ENCODE measurements around the gene BPIFB6. TPM values are rescaled to one million over a fixed set of nuclear protein-coding genes. Genes with fewer than 3 reads are reported as not detected.

The BPIFB6 gene
- total RNA-seq, 2 donors from 2014 or later, result not detected

DNA sequence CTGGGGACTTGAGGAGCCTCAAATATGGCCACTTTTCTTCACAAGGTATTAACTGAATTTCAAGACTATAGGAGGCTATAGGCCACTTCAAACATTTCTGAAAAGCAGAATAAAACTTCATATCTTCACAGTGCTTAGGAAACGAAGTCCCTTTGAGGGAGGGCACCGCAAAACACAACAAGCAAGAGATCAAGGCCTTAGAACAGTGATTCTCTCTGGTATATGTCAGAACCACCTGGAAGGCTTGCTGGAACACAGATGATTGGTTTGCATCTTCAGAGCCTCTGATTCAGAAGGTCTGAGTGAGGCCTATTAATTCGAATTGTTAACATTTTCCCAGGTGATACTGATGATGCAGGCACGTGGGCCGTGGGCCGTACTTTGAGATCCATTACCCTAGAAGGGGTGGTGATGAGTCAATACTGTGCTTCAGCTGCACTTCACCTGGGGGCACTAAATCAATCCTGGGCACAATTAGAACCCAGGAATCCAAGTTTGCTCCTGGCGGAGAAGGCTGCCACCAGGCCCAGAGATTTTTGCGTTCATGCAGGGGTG is 37.9 kb upstream of the BPIFB6 start:
- H3K27ac Mint-ChIP-seq, result no peak overlapping the region
- ATAC-seq (peak in 1 of 2 donors; percentile 40), DNase-seq (ENCODE audit: low spot score in 2 of 2) (no peak)
- H3K36me3 Mint-ChIP-seq, result peaks cover 16% of the 10 kb centered on the region in 2 donors
- peaks cover 21 to 24% of the 10 kb centered on the region in 2 donors for H3K9me3 Mint-ChIP-seq

DNA sequence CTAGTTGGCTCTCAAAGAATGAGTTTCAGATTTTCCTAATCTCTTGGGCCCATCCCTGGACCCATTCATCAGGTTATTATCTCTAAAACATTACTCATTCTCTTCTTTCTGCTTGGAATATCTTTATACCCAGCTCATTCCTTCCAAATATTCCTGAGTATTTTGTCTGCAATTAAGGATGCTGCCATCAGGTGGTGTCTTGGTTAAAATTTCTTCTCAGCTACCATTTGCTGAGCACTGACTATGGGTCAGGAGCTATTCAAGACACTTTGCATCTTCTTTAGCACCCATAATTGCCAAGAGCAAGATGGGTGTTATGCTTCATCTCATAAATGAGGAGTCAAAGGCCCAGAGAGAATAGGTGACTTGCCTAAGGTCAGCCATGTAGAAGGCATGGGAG is 35.6 kb upstream of the BPIFB6 start:
- no peak overlapping the region for H3K27ac Mint-ChIP-seq
- DNase-seq (ENCODE audit: low spot score in 2 of 2), result no peak
- H3K9me3 Mint-ChIP-seq, result peaks cover 21 to 24% of the 10 kb centered on the region in 2 donors
- peaks cover 16% of the 10 kb centered on the region in 2 donors for H3K36me3 Mint-ChIP-seq
- no peak for ATAC-seq

DNA sequence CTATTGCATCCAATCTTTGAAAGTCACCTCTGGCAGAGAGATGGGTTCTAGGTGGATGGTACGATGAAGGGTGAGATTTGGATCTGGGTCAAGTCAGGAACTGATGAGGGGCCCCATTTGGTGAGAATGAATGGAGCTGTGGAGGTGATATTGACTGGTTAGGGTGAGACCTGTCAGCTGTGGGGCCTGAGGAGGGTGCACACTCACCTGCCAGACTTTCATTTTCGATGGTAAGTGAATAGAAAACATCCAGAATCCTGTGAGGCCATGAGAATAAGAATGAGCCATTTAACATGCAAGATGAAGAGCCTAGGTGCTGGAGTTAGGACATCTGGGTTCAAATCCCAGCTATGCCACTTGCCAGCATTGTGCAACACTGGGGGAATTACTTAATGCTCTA is 34.0 kb upstream of the BPIFB6 start:
- H3K9me3 Mint-ChIP-seq, result peaks cover 21 to 24% of the 10 kb centered on the region in 2 donors
- H3K36me3 Mint-ChIP-seq, result peaks cover 16% of the 10 kb centered on the region in 2 donors
- no peak for ATAC-seq
- peak overlapping the region in 1 of 2 donors; percentile 38 for H3K27ac Mint-ChIP-seq
- no peak for DNase-seq (ENCODE audit: low spot score in 2 of 2)

DNA sequence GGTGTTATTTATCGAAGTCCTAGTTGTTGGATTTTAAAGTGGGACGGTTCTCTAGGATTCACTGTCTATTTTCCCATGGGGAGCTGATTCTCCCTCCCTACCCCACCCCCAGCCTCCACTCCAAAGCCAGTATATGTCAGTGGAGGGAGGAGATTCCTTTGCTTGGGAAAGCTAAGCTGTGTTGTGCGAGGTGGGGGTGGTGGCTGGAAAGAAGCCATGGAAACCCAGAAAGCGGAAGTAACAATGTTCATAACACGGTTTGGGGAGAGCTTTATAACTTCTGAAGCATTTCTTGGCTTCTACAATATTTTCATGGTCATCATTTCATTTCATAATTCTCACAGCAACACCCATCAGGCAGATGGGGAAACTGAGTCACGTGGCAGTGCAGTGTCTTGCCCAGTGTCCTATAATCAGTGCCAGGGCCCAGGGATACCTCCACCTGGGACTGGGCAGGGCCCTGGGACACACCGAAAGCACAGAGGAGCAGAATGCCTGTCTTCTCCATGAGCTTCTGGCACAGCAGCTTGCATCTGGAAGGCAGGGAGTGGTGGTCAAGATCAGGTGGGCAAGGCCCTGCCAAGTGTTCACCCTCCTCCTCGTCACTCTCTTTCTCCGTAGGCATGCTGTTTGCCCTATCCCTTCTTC is 31.7 kb upstream of the BPIFB6 start:
- ATAC-seq (no peak), DNase-seq (ENCODE audit: low spot score in 2 of 2) (no peak)
- Mint-ChIP-seq H3K9me3 (peaks cover 16 to 19% of the 10 kb centered on the region in 2 donors), H3K36me3 (peaks cover 6% of the 10 kb centered on the region in 2 donors), H3K27ac (peak overlapping the region in 1 of 2 donors; percentile 55)

DNA sequence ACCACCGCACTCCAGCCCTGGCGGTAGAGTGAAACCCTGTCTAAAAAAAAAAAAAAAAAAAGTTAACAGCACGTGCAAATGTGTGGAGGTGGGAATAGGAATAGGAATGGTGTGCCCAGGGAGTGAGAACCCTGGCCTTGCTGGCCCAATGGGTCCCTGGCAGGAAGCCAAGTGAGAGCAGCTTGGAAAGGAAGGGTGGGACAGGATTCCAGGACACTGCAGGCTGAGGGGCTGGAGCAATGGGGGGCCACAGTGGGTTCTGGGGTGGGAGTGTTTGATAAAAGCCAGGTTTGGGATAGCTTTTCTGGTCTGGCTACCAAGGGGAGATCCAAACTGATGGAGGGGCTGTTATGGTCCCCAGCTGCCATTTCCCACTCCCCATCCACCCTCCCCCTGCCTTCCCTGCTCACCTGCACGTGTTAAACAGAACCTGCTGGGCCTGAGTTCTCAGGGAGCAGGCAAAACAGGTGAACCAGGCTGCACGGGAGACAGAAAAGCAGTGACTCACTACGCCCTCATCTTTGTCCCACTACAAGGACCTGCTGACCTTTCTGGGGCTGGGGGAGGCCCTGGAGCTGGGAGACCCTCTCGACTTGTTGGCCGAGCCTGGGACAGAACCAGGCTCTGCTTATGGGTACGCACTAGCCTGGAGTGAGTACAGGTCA is 30.5 kb upstream of the BPIFB6 start:
- H3K9me3 Mint-ChIP-seq, result peaks cover 14% of the 10 kb centered on the region in 2 donors
- DNase-seq (ENCODE audit: low spot score in 2 of 2), result no peak
- H3K36me3 Mint-ChIP-seq, result no peaks in the 10 kb centered on the region
- H3K27ac Mint-ChIP-seq, result peak overlapping the region; percentile 55 to 73
- ATAC-seq, result no peak

DNA sequence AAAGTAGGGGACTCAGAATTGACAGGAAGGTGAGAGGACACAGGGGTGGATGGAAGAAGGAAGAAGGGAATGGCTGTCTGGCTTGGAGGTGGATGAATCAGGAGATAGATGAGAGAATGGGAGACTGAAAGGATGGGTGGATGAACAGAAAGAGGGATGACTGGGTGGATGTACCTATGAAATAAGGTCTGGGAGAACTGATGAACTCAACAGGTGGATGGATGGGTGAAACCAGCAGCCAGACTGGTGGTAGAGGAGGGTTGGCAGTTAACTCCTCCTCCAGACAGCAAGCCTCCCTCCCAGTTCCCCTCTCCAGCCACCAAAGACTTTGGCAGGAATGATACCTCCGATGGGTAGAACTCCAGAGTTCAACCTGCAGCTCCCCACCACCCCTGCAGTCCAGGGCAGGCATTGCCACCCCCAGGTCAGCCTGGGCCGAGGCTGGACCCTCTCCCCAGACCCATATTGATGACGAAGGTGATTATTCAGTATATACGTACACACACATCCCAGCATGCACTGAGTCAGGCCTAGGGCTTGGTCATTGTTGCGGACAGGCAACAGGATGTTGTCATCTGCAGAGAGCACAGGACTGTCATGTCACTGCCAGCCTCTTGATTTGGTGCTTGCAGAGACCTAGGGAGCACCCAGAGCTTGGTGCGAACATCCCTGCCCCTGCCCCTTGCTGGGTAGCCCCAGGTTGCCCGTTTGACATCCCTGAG is 29.2 kb upstream of the BPIFB6 start:
- DNase-seq (ENCODE audit: low spot score in 2 of 2) (no peak), ATAC-seq (peak in 1 of 2 donors; percentile 11)
- Mint-ChIP-seq H3K27ac (peak overlapping the region; percentile 73 to 82), H3K36me3 (no peaks in the 10 kb centered on the region), H3K9me3 (peaks cover 5 to 8% of the 10 kb centered on the region in 2 donors)

DNA sequence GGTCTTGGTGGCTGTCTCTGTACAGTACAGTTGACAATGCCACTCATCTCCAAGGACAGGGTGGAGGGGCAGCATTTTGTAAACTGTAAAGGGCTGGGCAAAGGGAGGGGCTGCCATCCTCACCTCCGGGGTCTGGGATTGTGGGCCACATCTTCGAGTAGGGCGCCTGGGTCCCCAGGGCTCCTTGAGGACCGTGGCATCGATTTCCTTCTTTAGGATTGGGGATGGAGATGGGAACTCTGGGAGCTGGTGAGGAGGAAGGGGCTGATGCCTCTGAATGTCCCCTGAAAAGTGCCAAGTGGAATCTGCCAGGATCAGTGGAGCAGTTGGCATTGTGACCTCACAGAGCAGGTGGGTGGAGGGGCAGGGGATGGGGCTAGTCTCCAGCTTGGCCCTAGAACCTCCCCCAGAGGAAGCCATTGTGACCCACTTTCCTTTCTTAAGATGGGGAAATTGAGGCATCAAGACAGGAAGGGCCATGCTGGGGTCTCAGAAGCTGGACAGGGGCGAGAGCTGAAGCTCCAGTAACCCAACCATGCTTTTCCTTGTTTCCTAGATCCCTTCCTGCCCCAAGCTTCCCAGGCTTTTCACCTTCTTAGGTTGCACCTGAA is 27.2 kb upstream of the BPIFB6 start, which contains the start of gene SUN5:
TSS of gene SUN5 (minus strand) at position 293 of the 611 bp plus-strand sequence. CDS start at position 200, 93 bp downstream.
- no peak for DNase-seq (ENCODE audit: low spot score in 2 of 2)
- H3K9me3 Mint-ChIP-seq, result peaks cover 0 to 4% of the 10 kb centered on the region in 2 donors
- peak within 1 kb of the TSS in 1 of 2 donors; percentile 48 for H3K27ac Mint-ChIP-seq
- no peak for ATAC-seq
- no peaks in the 10 kb centered on the region for H3K36me3 Mint-ChIP-seq

DNA sequence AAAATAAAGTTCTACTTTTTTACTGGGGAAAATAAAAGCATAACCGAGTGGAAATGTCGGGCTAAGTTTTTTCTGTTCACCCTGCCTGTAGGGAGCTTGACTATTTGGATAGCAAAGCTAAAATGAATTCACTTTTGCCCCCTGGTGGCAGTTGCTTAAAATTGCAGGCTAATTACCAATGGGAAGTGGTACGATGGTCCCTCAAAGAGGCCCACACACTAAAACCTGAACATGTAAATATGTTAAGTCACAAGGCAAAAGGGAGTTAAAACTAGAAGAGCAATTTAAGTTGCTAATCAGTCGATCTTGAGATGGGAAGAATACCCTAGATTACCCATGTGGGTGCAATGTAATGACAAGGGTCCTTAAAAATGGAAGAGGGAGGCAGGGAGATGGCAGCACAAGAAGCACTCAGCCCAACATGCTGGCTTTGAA is 26.3 kb upstream of the BPIFB6 start:
- ATAC-seq, result peak in 1 of 2 donors; percentile 76
- H3K27ac Mint-ChIP-seq, result peak overlapping the region in 1 of 2 donors; percentile 48

DNA sequence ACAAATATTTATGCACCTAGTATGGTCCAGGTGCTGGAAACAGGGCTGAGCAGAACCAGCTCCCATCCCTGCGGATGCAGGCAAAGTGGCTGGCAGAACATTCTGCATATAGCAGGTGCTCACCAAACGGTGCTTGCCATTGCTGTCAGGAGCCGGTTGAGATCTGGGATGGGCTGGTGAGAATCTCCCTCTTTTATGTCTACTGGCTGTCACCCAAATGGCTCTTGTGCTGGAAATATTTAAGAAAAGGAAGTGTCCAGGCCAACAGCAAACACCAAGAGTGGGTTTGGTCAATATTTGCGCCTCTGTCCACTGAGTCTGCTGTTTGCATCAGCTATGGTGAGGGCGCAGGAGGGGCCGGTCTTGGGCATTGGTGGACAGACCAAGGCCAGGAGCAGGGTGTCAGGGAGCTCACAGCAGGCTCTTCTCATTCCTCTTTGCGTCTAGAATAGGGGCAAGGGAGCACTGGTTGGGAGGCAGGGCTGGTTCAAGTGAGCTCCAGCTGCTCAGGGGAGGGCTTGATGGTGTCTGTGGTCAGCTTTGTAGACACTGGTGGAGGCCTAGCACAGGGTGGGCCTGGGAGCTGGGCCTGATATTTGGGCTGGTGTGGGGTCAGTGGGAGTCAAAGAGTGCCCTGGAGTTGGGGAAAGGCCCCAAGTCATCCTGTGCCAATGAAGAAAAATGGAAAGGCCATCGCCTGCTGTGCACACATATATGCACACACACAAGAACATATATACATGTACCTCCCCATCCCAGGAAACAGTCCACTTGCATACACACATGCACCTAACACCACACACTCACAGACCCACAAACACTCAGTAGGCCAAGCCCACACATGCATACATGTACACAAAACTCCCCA is 25.3 kb upstream of the BPIFB6 start:
- H3K9me3 Mint-ChIP-seq, result peaks cover 0 to 4% of the 10 kb centered on the region in 2 donors
- H3K36me3 Mint-ChIP-seq, result no peaks in the 10 kb centered on the region
- ATAC-seq, result no peak
- DNase-seq (ENCODE audit: low spot score in 2 of 2), result no peak
- H3K27ac Mint-ChIP-seq, result no peak overlapping the region

More for the DNA sequence above, 26.3 kb upstream of the BPIFB6 start:
- H3K36me3 Mint-ChIP-seq, result no peaks in the 10 kb centered on the region
- peak in 1 of 2 donors; percentile 39 for DNase-seq (ENCODE audit: low spot score in 2 of 2)
- H3K9me3 Mint-ChIP-seq, result peaks cover 0 to 4% of the 10 kb centered on the region in 2 donors

DNA sequence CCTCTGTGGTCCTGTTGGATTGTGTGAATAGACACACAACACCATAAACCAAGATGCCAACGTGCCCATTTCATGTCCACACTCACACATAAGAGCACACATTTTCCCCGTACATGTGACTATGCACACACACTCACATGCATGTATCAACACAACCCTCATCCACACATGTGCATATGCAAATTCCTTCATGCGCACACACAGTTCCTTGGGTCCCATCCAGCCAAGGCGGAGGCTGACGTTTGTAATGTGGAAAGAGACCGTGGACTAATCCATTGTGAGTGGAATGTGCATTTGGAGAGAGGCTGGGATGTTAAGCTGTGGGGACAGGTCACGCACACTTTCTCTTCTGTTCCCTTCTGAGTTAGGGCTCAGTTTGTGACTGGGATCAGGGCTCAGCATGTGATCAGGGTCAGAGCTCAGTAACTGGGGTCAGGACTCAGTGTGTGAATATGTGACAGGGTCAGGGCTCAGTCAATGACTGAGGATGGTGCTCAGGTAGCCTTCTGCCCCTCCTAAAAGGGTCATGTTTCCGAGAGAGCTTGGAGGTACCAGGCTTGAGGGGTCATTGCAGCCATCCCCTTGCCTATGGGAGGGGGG is 24.6 kb upstream of the BPIFB6 start:
- Mint-ChIP-seq H3K27ac (no peak overlapping the region), H3K9me3 (peaks cover 0 to 4% of the 10 kb centered on the region in 2 donors), H3K36me3 (no peaks in the 10 kb centered on the region)
- DNase-seq (ENCODE audit: low spot score in 2 of 2), result no peak
- no peak for ATAC-seq

DNA sequence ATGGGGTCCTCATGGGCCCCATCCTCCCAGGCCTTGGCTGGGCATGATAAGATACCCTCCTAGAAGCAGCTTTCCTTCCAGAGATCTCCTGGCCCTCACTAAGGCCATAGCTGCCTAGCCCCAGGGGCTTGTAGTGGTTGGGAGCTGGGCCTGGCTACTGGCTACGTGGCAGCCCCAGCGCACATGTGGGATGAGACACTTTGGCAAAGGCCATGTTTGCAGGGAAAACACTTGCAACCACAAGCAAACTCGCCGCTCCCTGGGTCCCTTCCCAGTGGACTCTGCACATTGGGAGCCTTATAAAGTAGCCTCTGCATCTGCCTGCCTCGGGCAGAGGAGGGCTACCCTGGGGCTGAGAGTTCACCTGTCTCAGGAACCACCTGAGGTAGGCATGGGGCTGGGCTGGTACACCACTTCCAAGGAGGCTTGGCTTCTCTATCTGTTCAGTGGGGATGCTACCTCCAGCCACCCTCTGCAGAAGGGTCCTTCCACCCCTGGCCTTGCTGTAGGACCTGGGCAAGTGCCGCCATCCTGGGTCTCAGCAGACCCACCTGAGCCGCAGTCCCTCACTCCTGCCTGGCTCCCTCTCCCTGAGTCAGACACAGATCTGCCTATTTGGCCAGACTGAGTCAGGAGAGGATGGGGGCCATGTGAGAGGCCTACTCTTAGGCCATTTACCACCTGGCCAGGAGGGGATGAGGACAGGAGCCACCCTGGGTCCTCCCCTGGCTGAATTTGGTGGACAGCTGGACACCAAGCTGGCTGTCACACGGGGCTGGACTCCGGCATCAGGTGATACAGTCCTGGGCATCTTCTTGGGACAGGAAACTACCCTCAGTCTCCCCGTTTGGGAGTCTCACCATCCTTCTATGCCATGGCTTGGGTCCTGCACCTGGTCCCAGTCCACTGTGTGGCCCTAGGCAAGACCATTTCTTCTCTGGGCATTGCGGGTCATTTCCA is 23.8 kb upstream of the BPIFB6 start, which contains the start of gene BPIFB2:
TSS of gene BPIFB2 (plus strand) at position 329 of the 960 bp plus-strand sequence. CDS start 871 bp downstream, outside the sequence.
- no peak for DNase-seq (ENCODE audit: low spot score in 2 of 2)
- ATAC-seq, result no peak
- Mint-ChIP-seq H3K36me3 (no peaks in the 10 kb centered on the region), H3K9me3 (peaks cover 0 to 4% of the 10 kb centered on the region in 2 donors), H3K27ac (no peak within 1 kb of the TSS)

DNA sequence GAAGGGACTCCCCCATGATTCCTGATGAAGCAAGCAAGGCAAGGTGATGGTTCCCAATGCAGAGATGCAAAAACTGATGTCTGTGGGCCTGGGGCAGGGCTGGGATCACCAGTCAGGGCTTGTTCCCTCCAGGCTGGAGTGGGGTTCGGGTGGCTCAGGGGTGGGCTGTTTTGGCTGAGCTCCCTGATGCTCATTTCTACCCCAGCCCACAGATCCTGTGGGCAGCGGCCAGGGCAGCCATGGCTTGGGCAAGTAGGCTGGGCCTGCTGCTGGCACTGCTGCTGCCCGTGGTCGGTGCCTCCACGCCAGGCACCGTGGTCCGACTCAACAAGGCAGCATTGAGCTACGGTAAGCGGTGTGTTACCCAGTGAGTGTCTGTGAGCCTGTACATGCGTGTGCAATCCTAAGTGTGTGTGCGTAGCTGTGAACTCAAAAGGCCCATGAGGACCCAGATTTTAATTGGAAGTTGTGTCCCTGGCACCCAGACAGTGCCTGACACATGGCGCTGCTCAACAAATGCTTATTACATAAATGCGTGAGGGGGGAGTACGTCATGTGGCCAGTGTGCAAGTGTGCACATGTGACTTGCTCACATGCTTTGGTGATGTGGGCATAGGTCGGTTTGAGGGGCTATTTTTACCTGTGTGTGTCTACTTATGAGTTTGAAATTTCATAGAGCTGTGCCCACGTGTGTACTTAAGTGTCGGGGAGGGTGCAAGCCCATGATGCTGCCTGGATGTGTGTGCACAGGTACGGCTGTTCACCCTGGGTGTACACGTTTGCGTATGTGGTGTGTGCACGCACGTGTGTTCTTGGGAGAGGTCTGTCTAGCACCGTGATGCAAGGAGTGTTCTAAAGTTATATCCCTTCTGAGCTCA is 22.9 kb upstream of the BPIFB6 start:
- no peaks in the 10 kb centered on the region for H3K36me3 Mint-ChIP-seq
- H3K27ac Mint-ChIP-seq, result no peak overlapping the region
- ATAC-seq, result no peak
- no peak for DNase-seq (ENCODE audit: low spot score in 2 of 2)
- peaks cover 0 to 4% of the 10 kb centered on the region in 2 donors for H3K9me3 Mint-ChIP-seq
